Hematopoietic multipotent progenitor cell treated with erythropoietin and hydrocortisone succinate and interleukin-3 and kit ligand, for 6 days (in vitro differentiated cells): Measurements from ENCODE around the gene CADM1.

Experiments used
- DNase-seq: peaks from one replicate; pipeline ENCODE4 v3.0.0-alpha.2; 2015

The CADM1 gene

GRCh38 chr11:115271643-115272042, 232.6 kb downstream of the CADM1 start:
- no peak for DNase-seq

- no peak for DNase-seq
These were observed 234.8 kb downstream of the CADM1 start for GRCh38 chr11:115269191-115269950.

DNA sequence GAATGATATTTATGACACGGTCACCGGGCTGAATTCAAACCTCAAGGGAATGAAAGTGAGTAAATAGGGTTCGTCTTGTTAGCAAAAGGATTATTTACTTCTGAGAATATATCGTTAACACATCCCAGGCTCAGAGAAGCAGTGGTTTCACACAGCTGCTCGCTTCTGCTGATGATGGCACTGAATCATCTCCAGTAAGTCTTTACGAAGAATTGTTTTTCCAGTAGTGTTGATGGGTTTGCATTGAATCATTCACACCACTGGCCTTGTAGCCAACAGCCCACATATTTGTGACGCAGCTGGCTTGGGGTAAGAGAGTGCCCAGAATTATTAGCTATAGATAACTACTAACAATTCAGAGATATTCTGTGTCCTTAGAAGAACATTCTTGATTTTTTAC, 236.3 kb downstream of the CADM1 start:
- DNase-seq = no peak

GRCh38 chr11:115267238-115267781, 236.9 kb downstream of the CADM1 start:
- DNase-seq = no peak

DNA sequence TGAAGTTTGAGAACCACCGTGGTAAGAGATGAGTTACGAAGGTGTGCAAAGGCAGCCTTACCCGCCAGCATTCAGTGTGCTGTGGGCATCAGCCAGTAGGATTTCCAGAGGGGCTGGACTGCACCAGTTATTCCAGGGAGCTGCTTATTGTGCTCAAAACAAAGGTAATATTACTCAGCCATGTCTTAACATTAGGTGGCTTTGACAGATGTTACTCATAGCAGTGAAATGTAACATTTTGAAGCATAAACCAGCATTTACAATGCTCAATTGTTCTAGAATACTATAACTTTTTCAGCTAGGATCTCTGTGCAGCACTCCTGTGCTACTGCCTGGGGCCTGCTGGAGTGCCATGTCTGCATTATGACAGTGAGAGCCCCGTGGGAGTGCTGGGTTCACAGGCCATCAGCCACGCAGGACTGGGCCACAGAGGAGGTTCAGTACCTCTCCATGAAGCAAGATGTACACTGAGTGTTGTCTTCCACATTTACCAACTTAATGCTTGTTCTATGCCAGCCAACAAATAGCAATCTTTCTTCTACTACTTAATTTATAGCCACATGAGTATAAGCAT, 238.1 kb downstream of the CADM1 start:
- DNase-seq = no peak

DNA sequence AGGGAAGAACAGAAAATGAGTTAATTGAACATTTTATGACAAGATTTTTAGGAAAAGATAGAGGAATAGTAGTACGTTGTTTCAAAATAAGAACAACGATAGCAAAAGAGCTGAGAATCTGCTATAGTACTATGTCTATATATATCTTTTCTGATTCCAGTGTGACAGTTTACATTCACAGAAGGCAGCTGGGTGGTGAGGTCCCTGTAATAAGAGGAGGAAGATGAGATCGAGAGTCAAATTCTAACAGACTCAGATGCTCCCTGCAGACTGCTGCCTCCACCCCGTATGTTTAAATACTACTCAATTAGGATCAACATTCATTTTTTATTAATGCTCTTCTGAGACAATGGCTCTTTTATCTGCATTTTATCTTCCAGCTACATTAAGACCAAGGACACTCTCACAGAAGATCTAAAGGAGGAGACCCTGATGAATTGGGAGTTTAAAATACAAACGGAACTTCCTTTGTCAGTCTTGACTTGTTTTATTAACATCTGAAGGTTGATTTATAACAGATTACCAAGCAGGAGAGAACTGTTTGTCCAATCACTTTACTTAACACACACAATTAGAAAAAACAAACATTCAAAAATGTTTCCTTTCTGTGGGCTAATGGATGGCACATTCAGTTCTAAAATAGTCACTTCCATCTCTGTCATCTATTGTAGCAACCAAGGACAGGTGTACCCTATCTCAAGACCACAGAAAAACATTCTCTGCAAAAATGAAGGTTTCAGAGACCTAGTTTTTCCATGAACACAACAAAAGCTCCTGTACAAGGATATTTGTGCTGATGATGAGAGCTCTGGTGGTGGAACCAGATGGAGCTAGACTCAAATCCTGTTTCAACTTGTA, 240.2 kb downstream of the CADM1 start:
- DNase-seq = no peak

DNA sequence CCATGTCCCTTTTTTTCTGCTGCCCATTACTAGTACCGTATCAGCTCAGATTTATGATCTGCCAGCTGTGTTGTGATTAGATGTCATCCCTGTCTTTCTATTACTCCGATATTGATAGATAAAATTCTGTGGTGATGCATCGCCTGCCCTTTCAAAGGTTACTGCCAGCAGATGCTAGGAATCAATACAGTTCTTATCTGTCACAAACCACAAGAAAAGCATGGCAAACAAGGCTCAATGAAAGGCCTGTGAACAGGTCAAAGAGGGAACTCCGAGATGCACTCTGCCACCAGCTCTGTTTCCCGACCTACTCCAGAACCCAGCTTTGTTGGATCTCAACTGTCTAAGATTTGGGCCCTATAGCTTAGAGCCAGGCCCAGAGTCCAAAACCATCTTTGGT, 246.0 kb downstream of the CADM1 start:
- no peak for DNase-seq

GRCh38 chr11:115257678-115258077, 246.5 kb downstream of the CADM1 start:
- no peak for DNase-seq

- no peak for DNase-seq
These were observed 246.9 kb downstream of the CADM1 start for GRCh38 chr11:115257270-115257669.

- DNase-seq = no peak
These were observed 247.6 kb downstream of the CADM1 start for GRCh38 chr11:115256397-115257197.

DNA sequence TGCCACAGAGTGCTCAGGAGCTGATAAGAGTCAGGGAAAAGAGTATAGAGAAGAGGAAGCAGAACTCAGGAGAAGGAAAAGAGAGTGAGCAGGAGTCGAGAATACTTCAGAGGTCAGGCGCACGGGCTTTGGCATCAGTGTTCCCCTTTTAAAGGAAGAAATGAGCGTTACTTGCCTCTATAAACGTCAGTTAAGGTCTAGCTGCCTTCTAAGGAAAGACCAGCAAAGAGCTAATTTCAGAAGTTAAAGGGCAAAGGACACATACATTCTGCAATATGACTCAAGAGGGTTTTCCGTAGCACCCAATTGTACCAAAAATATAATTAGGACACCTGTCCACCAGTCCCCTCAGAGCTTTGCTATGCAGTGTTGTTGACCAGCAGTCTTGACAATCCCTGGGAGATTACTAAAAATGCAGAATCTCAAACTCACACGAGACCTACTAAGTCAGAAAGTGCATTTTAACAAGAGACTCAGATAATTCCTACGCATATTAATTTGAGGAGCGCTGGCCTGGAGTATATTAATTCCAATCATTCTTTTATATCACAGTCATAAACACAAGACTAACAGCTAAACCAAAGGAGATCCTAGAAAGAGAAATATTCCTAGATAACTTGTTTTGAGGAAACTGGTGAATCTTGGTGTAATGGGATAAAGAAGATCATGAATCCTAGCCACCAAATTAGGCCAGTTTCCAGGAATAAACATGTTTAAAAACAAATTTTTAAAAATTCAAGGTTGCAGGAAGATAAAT, 249.0 kb downstream of the CADM1 start:
- DNase-seq = no peak

- DNase-seq = no peak
These were observed 253.1 kb downstream of the CADM1 start for GRCh38 chr11:115251126-115251525.

DNA sequence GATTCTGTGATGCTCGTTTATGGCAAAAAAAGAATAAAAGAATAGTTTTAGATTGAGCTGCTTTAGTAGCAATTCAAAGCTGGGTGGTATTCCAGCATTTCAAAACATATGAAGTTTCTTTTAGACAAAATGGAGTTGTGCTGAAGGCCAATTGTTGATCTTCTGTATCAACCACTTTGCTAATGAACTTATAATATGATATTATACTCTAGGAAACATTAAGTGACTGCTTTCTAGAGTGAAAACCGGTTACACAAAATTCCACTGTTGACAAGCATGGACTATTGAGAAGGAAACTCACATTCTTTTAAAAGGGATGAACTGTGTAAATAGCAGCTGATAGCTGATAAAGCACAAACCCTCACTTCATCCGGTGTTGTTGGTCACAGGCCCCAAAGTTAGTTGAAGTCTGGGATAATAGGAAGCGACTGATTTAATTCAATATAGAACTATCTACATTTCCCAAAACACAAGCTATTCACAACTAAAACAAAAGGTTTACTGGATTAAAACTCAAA, 255.1 kb downstream of the CADM1 start:
- DNase-seq = no peak

DNA sequence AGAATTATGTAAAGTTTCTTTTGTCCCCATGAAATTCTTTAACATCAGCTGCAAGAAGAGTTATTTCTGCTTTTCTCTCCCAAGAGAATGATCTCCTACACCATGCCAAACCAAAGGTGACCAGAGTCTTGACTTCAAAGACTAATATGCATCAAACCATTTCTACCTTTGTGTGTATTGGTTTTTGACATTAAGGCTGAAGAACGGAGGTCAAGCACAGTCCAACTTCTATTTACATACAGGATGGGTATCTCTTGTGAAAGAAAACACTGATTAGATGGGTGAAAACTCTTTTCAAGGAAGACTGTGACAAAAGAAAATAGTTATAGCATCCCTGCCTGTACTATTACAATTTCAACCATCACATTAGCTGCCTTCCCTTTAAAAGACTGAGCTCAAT, 256.3 kb downstream of the CADM1 start:
- no peak for DNase-seq

DNA sequence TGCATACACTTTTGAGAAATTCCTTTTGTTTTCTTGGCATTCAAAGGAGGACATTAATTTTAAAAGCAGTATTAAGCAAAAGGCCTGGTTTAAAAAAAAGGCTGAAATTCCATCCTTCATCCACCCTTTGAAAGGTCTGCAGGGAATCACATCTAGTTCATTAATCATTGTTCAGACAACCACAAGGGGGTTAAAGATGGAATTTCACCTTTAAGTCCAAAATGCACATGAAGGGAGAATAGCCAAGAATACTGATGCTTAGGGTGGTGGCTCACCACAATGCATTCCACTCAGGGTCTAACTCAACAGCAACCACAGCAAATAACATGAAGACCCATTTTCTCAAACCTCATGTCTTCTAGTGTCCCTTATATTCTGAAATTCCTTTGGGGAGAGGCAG, 256.9 kb downstream of the CADM1 start:
- no peak for DNase-seq

DNA sequence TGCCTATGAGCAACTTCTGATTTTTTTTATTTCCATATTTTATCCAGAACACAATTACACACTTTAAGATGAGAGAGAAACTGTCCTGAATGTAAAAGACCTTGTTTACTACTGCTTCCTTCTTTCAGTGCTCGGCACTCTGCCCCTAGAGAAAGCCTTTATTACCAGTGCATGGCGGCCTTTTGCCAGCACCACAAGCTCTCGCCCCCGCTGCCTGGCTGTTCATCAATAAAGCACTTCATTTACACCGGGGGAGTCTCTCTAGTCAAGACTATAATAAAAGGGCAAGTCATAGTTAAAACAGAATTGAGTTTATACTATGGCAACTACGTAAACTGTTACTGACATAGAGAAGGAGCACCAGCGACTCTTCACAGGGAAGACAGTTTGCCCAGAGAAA, 259.5 kb downstream of the CADM1 start:
- DNase-seq = no peak

DNA sequence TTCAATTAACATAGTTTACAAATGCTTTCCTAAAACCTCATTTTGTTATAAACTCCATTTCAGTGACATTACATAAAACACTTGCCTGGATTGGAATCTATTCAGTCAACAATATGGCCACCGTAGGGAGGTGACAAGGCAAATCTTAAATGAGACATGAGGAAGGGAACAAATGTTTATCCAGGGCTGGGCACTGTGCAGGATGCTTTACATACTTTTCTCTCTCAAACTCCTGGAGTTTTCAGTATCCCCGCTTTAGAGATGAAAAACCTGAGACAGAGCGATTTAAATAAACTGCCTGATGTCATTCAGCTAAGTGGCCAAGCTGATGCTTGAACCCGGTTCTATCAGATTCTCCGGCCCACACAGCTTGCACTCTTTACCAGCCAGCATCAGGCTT, 259.9 kb downstream of the CADM1 start:
- DNase-seq = no peak

DNA sequence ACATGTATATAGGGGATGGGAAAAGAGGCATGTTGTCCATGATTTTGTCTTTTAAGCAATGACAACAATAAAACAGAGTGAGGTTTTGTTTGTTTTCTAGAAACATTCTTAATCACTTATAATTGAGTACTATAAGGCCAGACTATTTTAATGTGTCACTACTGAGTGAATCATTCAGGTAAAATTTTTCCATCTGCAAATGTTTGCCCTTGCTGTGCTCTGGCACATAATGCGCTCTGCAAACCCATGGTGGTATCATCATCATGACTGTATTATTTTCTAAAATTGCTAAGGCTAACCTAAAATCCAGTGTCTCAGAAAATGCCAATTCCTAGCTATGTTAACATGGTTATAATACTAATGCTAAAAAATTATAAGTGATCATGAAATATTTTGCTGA, 261.2 kb downstream of the CADM1 start:
- DNase-seq = no peak

GRCh38 chr11:115241899-115242298, 262.3 kb downstream of the CADM1 start:
- no peak for DNase-seq

DNA sequence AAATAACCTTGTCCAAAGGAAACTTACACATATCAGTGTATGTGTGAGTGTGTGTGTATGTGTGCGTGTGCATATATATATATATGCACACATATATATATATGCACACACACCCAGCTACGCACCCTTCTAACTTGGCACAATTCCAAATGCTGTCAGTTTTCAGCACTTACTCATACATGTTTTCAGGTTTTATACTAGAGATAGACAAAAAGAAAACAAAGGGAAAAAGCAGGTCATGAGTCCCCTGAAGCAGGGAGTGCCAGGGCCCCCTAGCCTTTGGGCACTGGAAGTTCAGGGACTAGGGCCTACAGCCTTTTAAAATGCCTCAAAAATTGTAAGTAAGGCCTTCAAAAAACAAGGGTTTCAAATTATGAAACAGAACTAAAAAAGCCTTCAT, 265.4 kb downstream of the CADM1 start:
- DNase-seq = no peak

DNA sequence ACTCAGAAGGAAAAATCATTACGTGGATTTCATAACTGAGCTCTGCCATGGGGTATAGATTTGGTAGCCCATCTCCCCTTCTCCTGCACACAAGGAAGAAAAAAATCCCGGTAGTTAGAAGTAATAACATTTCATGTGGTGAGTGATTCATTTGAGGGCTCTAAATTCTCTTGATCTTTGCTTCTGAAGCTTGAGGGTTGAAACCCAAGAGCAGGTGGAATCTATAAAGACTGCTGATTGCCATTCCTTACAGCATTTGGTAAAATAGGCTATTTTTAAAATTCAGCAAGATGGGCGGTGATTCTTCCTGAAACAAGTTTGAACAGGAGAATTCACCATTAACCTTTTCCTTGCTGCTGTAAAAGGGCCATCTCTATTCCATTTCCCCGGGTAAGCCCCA, 266.1 kb downstream of the CADM1 start:
- DNase-seq = no peak

DNA sequence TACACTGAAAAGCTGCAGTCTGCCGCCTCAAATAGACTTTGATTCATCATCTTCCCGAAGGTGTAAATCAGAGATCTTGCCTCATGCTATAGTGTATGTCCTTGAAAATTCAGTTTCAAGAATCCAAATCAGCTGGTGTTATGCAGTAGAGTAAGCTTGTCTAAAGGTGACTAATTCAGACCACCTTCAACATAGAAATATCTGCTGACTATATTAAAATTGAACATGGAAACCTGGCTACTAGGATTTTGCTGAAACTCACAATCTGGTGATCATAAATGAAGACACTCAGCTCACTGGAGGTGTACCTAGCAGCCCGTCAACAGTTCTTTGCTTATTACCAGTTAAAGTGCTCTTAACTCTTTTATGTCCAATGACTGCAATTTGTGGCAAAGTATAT, 266.6 kb downstream of the CADM1 start:
- DNase-seq = no peak
